Activated naive CD4-positive, alpha-beta T cell treated with anti-CD3 and anti-CD28 coated beads, Interleukin-2, amount 50 U/mL, for 24 hours (primary cell): ENCODE data around the gene MTRR.

ENCODE experiments used
- H3K27ac Mint-ChIP-seq: one replicate; pipeline ENCODE4 v1.8.0; 2021; ENCODE audit warnings: mild to moderate bottlenecking, mixed read lengths
- H3K27me3 Mint-ChIP-seq: one replicate; pipeline ENCODE4 v1.8.0; 2021; ENCODE audit warnings: mixed read lengths
- H3K36me3 Mint-ChIP-seq: one replicate; pipeline ENCODE4 v1.8.0; 2021; ENCODE audit warnings: mixed read lengths
- H3K4me1 Mint-ChIP-seq: one replicate; pipeline ENCODE4 v1.8.0; 2021; ENCODE audit warnings: mixed read lengths
- H3K4me3 Mint-ChIP-seq: one replicate; pipeline ENCODE4 v1.8.0; 2021; ENCODE audit warnings: mild to moderate bottlenecking, mixed read lengths
- H3K9me3 Mint-ChIP-seq: one replicate; pipeline ENCODE4 v1.8.0; 2021; ENCODE audit warnings: mixed read lengths

MTRR gene

GRCh38 chr5:7850395-7851239 is 18.3 kb upstream of the MTRR start, which contains the start of gene CFAP90:
Gene CFAP90, minus strand, starts transcription at chr5:7851133. Its CDS starts 112 bp downstream, at chr5:7851021.
- no peaks in the 10 kb centered on the region for H3K9me3 Mint-ChIP-seq
- H3K4me1 Mint-ChIP-seq = peaks cover 17% of the 10 kb centered on the region
- peak within 1 kb of the TSS; percentile 79 for H3K4me3 Mint-ChIP-seq
- no peak within 1 kb of the TSS for H3K27ac Mint-ChIP-seq
- no peaks in the 10 kb centered on the region for H3K36me3 Mint-ChIP-seq
- peaks cover 14% of the 10 kb centered on the region for H3K27me3 Mint-ChIP-seq

- Mint-ChIP-seq H3K27ac (no peak overlapping the region), H3K27me3 (peaks cover 14% of the 10 kb centered on the region), H3K9me3 (no peaks in the 10 kb centered on the region), H3K36me3 (no peaks in the 10 kb centered on the region), H3K4me3 (peak overlapping the region; percentile 79), H3K4me1 (peaks cover 17% of the 10 kb centered on the region)
Observed at GRCh38 chr5:7851240-7851592, 17.7 kb upstream of the MTRR start.

- H3K4me3 Mint-ChIP-seq = peak overlapping the region; percentile 42
- no peak overlapping the region for H3K27ac Mint-ChIP-seq
- peaks cover 17% of the 10 kb centered on the region for H3K4me1 Mint-ChIP-seq
- no peaks in the 10 kb centered on the region for H3K36me3 Mint-ChIP-seq
- H3K27me3 Mint-ChIP-seq = peaks cover 11% of the 10 kb centered on the region
- H3K9me3 Mint-ChIP-seq = no peaks in the 10 kb centered on the region
Observed at GRCh38 chr5:7851617-7852289, 17.2 kb upstream of the MTRR start.

GRCh38 chr5:7852542-7852941 is 16.4 kb upstream of the MTRR start:
- Mint-ChIP-seq H3K36me3 (no peaks in the 10 kb centered on the region), H3K27me3 (peaks cover 11% of the 10 kb centered on the region), H3K4me1 (peaks cover 19% of the 10 kb centered on the region), H3K9me3 (no peaks in the 10 kb centered on the region), H3K4me3 (peak overlapping the region; percentile 42), H3K27ac (peak overlapping the region; percentile 42)

- Mint-ChIP-seq H3K4me3 (no peak overlapping the region), H3K9me3 (no peaks in the 10 kb centered on the region), H3K36me3 (no peaks in the 10 kb centered on the region), H3K27ac (no peak overlapping the region), H3K4me1 (peaks cover 23% of the 10 kb centered on the region), H3K27me3 (peaks cover 11% of the 10 kb centered on the region)
Observed at GRCh38 chr5:7852988-7853387, 16.0 kb upstream of the MTRR start.

GRCh38 chr5:7855611-7856010 is 13.3 kb upstream of the MTRR start:
- Mint-ChIP-seq H3K36me3 (peaks cover 2% of the 10 kb centered on the region), H3K4me3 (no peak overlapping the region), H3K27ac (no peak overlapping the region), H3K4me1 (peaks cover 34% of the 10 kb centered on the region), H3K27me3 (peaks cover 2% of the 10 kb centered on the region), H3K9me3 (no peaks in the 10 kb centered on the region)

GRCh38 chr5:7856855-7857254 is 12.1 kb upstream of the MTRR start:
- H3K27ac Mint-ChIP-seq = no peak overlapping the region
- no peaks in the 10 kb centered on the region for H3K9me3 Mint-ChIP-seq
- H3K27me3 Mint-ChIP-seq = peaks cover 2% of the 10 kb centered on the region
- H3K4me3 Mint-ChIP-seq = no peak overlapping the region
- peaks cover 2% of the 10 kb centered on the region for H3K36me3 Mint-ChIP-seq
- peaks cover 26% of the 10 kb centered on the region for H3K4me1 Mint-ChIP-seq

GRCh38 chr5:7857361-7857760 is 11.6 kb upstream of the MTRR start:
- no peak overlapping the region for H3K27ac Mint-ChIP-seq
- H3K27me3 Mint-ChIP-seq = peaks cover 2% of the 10 kb centered on the region
- peaks cover 2% of the 10 kb centered on the region for H3K36me3 Mint-ChIP-seq
- H3K4me3 Mint-ChIP-seq = no peak overlapping the region
- peaks cover 21% of the 10 kb centered on the region for H3K4me1 Mint-ChIP-seq
- no peaks in the 10 kb centered on the region for H3K9me3 Mint-ChIP-seq

GRCh38 chr5:7857926-7858632 is 10.9 kb upstream of the MTRR start:
- no peak overlapping the region for H3K4me3 Mint-ChIP-seq
- H3K27me3 Mint-ChIP-seq = peaks cover 2% of the 10 kb centered on the region
- H3K9me3 Mint-ChIP-seq = no peaks in the 10 kb centered on the region
- peaks cover 18% of the 10 kb centered on the region for H3K4me1 Mint-ChIP-seq
- H3K36me3 Mint-ChIP-seq = peaks cover 4% of the 10 kb centered on the region
- peak overlapping the region; percentile 56 for H3K27ac Mint-ChIP-seq

- Mint-ChIP-seq H3K4me3 (no peak overlapping the region), H3K27ac (no peak overlapping the region), H3K4me1 (peaks cover 50% of the 10 kb centered on the region), H3K9me3 (no peaks in the 10 kb centered on the region), H3K36me3 (peaks cover 9% of the 10 kb centered on the region), H3K27me3 (no peaks in the 10 kb centered on the region)
Observed at GRCh38 chr5:7866196-7866595, 2.8 kb upstream of the MTRR start.

GRCh38 chr5:7867260-7867659 is 1.7 kb upstream of the MTRR start:
- Mint-ChIP-seq H3K27ac (no peak overlapping the region), H3K4me1 (peaks cover 61% of the 10 kb centered on the region), H3K36me3 (peaks cover 9% of the 10 kb centered on the region), H3K27me3 (no peaks in the 10 kb centered on the region), H3K4me3 (peak overlapping the region; percentile 99), H3K9me3 (no peaks in the 10 kb centered on the region)

- Mint-ChIP-seq H3K9me3 (no peaks in the 10 kb centered on the region), H3K4me3 (peak overlapping the region; percentile 99), H3K27ac (peak overlapping the region; percentile 91), H3K4me1 (peaks cover 72% of the 10 kb centered on the region), H3K27me3 (no peaks in the 10 kb centered on the region), H3K36me3 (peaks cover 7% of the 10 kb centered on the region)
Observed at GRCh38 chr5:7868427-7868772, 548 bp upstream of the MTRR start.

GRCh38 chr5:7869474-7870136 is 657 bp downstream of the MTRR start:
- no peaks in the 10 kb centered on the region for H3K9me3 Mint-ChIP-seq
- H3K27me3 Mint-ChIP-seq = no peaks in the 10 kb centered on the region
- H3K4me1 Mint-ChIP-seq = peaks cover 79% of the 10 kb centered on the region
- H3K27ac Mint-ChIP-seq = peak overlapping the region; percentile 91
- H3K36me3 Mint-ChIP-seq = peaks cover 7% of the 10 kb centered on the region
- peak overlapping the region; percentile 99 for H3K4me3 Mint-ChIP-seq

- peak overlapping the region; percentile 99 for H3K4me3 Mint-ChIP-seq
- peaks cover 70% of the 10 kb centered on the region for H3K4me1 Mint-ChIP-seq
- peaks cover 13% of the 10 kb centered on the region for H3K36me3 Mint-ChIP-seq
- peak overlapping the region; percentile 49 for H3K27ac Mint-ChIP-seq
- H3K27me3 Mint-ChIP-seq = no peaks in the 10 kb centered on the region
- H3K9me3 Mint-ChIP-seq = no peaks in the 10 kb centered on the region
Observed at GRCh38 chr5:7871653-7872052, 2.7 kb downstream of the MTRR start.

- no peaks in the 10 kb centered on the region for H3K9me3 Mint-ChIP-seq
- peaks cover 70% of the 10 kb centered on the region for H3K4me1 Mint-ChIP-seq
- no peaks in the 10 kb centered on the region for H3K27me3 Mint-ChIP-seq
- H3K4me3 Mint-ChIP-seq = peak overlapping the region; percentile 34
- H3K27ac Mint-ChIP-seq = peak overlapping the region; percentile 38
- peaks cover 15% of the 10 kb centered on the region for H3K36me3 Mint-ChIP-seq
Observed at GRCh38 chr5:7872517-7873130, 3.7 kb downstream of the MTRR start.
